Measurements from ENCODE around the gene SLC35B4.

DNA sequence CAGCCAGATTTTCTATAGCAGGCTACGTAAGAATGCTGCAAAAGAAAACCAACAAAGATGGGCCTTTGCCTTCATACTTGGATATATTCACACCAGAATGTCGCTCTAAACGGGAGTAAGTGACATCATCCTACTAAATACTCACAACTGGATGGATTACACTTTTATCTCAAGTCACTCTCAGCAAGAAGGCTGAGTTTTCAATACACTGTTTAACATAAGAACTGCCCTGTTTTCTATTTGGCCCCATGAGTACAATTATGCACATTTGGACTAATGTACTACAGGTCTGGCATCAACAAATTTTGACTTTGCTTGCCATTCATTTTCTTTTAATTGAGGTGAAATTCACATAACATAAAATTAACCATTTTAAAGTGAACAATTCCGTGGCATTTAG, 8.2 kb downstream of the SLC35B4 start:
- TF ChIP-seq, protein P1, sequence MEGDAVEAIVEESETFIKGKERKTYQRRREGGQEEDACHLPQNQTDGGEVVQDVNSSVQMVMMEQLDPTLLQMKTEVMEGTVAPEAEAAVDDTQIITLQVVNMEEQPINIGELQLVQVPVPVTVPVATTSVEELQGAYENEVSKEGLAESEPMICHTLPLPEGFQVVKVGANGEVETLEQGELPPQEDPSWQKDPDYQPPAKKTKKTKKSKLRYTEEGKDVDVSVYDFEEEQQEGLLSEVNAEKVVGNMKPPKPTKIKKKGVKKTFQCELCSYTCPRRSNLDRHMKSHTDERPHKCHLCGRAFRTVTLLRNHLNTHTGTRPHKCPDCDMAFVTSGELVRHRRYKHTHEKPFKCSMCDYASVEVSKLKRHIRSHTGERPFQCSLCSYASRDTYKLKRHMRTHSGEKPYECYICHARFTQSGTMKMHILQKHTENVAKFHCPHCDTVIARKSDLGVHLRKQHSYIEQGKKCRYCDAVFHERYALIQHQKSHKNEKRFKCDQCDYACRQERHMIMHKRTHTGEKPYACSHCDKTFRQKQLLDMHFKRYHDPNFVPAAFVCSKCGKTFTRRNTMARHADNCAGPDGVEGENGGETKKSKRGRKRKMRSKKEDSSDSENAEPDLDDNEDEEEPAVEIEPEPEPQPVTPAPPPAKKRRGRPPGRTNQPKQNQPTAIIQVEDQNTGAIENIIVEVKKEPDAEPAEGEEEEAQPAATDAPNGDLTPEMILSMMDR (conservative IDR thresholded peaks at IDR 0.05; ENCODE audit: low read depth, low read length) = no peak
- no peak for TF ChIP-seq EZH2 (IDR thresholded peaks at IDR 0.05; ENCODE audit: borderline replicate concordance, low read depth, low read length, poor library complexity, severe bottlenecking)

Data from A673 (cell line).